GM12864 (cell line): ENCODE data around the gene PLEKHA6.

Source experiments
- DNase-seq: peaks from one replicate; pipeline ENCODE4 v3.0.0-alpha.2; 2011; ENCODE audit warnings: low read depth
- H3K4me3 ChIP-seq: 2 replicates; pipeline ENCODE4 v1.5.1; 2011; ENCODE audit warnings: mild to moderate bottlenecking, low read depth, low read length, control low read depth
- CTCF ChIP-seq: IDR thresholded peaks from 2 replicates; pipeline ENCODE4 v1.5.1; 2011; ENCODE audit warnings: low read depth, mild to moderate bottlenecking, moderate library complexity, low read length, control low read depth, inconsistent platforms; ENCODE audit errors: missing control alignments

PLEKHA6 gene

DNA sequence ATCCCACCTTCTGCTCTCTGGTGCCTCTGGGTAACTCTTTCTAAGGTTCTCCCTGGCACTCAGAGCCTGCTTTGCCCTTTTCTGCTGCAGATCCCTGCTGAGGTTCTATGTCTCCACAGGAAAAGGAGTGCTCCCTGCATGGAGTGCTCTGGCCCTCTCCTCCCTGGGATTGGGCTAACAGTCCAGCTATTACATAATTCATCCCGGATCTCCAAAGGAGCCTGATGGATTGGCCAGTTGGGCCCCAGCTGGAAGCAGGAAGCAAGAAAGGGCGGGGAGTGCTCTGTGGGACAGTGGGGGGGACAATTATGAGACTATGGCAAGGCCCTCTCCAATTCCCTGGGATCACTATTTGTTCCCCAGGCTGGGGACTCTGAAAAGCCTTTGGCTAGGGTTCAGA, 94.1 kb downstream of the PLEKHA6 start:
- no peak overlapping the region for H3K4me3 ChIP-seq
- no peak for DNase-seq
- no peak for TF ChIP-seq CTCF

- no peak for DNase-seq
- no peak for TF ChIP-seq CTCF
- H3K4me3 ChIP-seq, result no peak overlapping the region
Measured at GRCh38 chr1:204264805-204265204, 94.9 kb downstream of the PLEKHA6 start.

DNA sequence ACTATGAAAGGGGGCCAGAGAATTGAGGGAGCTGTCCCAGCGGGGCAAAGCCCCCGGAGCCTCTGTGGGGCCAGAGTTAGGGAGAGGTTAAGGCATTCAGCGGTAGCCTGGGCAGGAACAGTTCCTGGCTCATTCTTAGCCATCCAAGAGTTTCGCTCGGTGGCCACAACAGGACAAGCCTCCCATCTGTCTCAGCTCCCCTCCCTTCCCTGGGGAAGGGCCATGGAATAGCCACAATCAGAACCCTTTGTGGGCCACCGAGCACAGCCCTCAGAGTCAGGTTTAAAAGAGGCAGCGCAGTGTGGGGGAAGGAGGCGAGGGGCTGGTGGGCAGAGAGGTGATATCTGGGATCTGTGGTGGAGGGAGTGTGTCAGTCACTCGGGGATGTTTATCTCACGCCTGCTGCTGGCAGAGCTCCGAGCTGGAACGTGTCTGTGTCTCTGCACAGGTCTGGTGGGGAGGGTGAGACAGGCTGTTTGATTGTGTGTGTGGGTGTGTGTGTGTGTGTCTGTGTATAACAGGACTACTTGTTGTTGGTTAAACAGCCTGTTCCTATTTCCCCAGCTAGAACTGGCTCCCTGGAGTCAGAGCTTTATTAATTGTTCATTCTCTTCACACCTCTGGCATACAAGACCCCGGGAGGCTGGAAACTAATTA, 96.3 kb downstream of the PLEKHA6 start:
- no peak for TF ChIP-seq CTCF

DNA sequence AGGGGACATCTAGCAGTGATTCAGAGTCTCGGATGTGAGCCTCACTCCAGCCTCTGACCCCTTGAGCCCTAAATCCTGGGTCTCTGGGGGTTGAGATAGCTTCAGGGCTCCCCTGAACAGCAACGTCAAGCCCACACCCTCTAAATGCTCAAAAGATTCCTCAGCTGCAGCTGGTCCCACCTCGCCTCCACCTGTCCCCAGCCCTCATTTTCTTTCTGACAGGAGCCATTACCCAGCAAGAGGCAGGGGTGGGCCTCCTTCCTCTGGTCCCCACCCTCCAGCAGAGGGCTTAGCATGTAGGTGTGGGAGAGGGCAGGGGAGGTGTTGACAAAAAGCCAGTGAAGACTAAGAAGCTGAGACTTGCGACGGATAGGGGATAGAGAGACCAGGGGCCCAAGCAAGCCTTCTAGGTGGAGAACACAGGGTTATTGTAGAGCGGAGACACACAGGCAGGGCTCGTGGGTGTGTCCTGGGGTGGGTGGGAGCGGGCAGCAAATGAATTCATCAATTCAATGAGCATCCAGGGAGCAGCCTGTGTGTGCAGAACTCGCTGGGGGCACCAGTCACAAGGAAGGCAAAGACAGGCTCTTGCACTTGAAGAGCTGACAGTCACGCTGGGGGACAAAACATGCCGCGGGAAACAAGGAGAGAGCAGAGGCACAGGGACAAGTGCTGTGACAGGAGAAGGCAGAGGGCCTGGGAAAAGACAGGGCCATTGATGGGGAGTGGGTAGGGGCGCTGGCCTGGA, 97.0 kb downstream of the PLEKHA6 start:
- no peak for DNase-seq
- no peak for TF ChIP-seq CTCF
- no peak overlapping the region for H3K4me3 ChIP-seq

More for the DNA sequence above, 96.3 kb downstream of the PLEKHA6 start:
- no peak for DNase-seq
- H3K4me3 ChIP-seq, result no peak overlapping the region

- no peak overlapping the region for H3K4me3 ChIP-seq
- no peak for DNase-seq
- no peak for TF ChIP-seq CTCF
Measured at GRCh38 chr1:204261746-204262505, 97.8 kb downstream of the PLEKHA6 start.

DNA sequence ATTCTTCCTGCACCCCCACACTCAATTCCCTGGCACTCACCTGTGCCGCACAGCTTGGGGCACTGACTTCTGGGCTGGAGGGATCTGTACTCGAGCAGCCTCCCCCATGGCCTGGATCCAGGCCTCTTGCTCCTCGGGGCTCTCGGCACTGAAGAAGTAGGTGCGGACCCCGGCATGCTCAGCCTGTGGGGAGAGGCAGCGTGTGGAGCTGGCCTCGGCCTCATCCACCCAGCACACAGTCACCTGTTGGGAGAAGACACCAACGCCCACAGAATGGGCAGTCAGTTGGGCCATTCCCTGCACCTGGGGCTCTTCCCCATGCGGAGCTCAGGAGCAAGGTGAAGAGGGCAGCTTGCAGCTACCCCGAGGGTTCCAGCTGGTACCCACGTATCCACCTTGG, 98.5 kb downstream of the PLEKHA6 start:
- DNase-seq, result no peak
- H3K4me3 ChIP-seq, result no peak overlapping the region
- TF ChIP-seq CTCF, result no peak
